Neural progenitor cell (in vitro differentiated cells): ENCODE results near the gene KMT2C.

Experiments used
- EZH2 ChIP-seq: fragments of 200-600 bp; sonication (generic); IDR thresholded peaks from 2 replicates; pipeline ENCODE4 v1.6.1; 2017; ENCODE audit warnings: antibody characterized with exemption, mild to moderate bottlenecking, moderate library complexity
- EZH2phosphoT487 ChIP-seq: fragments of 200-600 bp; sonication (generic); IDR thresholded peaks from 2 replicates; pipeline ENCODE4 v1.6.1; 2017; ENCODE audit warnings: antibody characterized with exemption
- TF ChIP-seq, protein P1 (sequence below): fragments of 200-600 bp; sonication (generic); IDR thresholded peaks from 2 replicates; pipeline ENCODE4 v1.5.1; 2017; ENCODE audit warnings: antibody characterized with exemption, mild to moderate bottlenecking

DNA sequence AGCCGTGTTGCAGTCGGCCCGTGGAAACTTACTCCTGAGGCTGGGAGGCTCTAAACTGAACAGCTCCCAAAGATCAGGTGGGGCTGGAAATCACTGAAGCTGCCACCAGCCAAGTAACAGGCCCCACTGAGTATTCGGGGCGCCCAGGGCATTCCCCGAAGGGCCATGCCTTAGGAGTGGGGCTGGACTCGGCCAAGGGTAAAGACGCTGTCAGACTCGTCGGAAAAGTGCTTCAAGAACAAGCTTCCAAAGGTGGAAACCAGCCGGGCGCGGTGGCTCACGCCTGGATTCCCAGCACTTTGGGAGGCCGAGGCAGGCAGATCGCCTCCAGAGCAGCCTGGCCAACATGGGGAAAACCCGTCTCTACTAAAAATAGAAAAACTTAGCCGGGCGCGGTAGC is 307.6 kb downstream of the KMT2C start:
- TF ChIP-seq, protein P1, sequence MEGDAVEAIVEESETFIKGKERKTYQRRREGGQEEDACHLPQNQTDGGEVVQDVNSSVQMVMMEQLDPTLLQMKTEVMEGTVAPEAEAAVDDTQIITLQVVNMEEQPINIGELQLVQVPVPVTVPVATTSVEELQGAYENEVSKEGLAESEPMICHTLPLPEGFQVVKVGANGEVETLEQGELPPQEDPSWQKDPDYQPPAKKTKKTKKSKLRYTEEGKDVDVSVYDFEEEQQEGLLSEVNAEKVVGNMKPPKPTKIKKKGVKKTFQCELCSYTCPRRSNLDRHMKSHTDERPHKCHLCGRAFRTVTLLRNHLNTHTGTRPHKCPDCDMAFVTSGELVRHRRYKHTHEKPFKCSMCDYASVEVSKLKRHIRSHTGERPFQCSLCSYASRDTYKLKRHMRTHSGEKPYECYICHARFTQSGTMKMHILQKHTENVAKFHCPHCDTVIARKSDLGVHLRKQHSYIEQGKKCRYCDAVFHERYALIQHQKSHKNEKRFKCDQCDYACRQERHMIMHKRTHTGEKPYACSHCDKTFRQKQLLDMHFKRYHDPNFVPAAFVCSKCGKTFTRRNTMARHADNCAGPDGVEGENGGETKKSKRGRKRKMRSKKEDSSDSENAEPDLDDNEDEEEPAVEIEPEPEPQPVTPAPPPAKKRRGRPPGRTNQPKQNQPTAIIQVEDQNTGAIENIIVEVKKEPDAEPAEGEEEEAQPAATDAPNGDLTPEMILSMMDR = no peak
- TF ChIP-seq EZH2phosphoT487 (no peak), EZH2 (no peak)
